Measurements from ENCODE around the gene HPCA.

The HPCA gene

DNA sequence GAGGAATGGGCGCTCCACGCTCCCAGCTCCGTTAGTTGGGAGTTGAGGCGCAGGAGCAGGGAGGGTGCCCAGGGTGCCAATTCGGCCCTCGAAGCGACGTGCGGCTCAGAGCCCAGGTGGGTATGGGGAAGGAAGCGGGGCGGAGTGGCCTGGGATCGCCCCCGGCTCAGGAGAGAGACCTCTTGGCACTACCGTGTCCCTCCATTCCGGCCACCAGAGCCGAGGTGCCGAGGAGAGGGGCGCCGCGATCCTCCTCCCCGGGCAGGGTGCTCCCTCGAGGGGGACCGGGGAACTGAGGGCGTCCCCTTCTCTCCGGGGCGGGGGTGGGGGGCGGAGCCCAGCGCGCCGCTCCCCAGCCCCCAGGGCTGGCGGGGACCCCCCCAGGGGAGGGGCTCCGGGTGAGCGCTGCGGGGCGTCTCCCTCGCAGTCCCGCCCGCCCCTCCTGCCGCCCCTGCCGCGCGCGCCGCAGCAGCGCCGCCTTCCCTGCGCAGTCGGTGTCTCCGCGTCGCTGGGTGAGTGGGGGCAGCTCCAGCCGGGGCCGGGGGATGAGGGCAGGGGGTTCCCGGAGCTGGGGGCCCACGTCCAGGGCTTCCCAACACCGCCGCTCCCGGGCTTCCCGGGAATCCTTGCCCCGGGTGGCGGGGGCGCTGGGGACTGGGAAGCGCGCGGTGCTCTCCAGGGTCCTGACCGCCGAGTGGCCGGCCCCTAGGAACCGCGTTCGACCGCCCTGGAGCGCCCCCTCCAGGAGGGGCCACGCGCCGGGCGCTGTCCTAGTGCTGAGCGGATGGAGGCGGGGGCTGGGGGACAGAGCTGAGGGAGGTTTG is at the start of gene HPCA:
TSS of gene HPCA (plus strand) at position 488 of the 824 bp plus-strand sequence. CDS start 2,408 bp downstream, outside the sequence.
- TF ChIP-seq, protein P1, sequence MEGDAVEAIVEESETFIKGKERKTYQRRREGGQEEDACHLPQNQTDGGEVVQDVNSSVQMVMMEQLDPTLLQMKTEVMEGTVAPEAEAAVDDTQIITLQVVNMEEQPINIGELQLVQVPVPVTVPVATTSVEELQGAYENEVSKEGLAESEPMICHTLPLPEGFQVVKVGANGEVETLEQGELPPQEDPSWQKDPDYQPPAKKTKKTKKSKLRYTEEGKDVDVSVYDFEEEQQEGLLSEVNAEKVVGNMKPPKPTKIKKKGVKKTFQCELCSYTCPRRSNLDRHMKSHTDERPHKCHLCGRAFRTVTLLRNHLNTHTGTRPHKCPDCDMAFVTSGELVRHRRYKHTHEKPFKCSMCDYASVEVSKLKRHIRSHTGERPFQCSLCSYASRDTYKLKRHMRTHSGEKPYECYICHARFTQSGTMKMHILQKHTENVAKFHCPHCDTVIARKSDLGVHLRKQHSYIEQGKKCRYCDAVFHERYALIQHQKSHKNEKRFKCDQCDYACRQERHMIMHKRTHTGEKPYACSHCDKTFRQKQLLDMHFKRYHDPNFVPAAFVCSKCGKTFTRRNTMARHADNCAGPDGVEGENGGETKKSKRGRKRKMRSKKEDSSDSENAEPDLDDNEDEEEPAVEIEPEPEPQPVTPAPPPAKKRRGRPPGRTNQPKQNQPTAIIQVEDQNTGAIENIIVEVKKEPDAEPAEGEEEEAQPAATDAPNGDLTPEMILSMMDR (IDR thresholded peaks at IDR 0.05; ENCODE audit: low read depth, low read length, missing control alignments) = peak; percentile 80
- H3K4me3 ChIP-seq (replicated peaks; ENCODE audit: low read depth, low read length) = no peak within 1 kb of the TSS
- no peak for DNase-seq (ENCODE audit: extremely low read depth, low read depth)

DNA sequence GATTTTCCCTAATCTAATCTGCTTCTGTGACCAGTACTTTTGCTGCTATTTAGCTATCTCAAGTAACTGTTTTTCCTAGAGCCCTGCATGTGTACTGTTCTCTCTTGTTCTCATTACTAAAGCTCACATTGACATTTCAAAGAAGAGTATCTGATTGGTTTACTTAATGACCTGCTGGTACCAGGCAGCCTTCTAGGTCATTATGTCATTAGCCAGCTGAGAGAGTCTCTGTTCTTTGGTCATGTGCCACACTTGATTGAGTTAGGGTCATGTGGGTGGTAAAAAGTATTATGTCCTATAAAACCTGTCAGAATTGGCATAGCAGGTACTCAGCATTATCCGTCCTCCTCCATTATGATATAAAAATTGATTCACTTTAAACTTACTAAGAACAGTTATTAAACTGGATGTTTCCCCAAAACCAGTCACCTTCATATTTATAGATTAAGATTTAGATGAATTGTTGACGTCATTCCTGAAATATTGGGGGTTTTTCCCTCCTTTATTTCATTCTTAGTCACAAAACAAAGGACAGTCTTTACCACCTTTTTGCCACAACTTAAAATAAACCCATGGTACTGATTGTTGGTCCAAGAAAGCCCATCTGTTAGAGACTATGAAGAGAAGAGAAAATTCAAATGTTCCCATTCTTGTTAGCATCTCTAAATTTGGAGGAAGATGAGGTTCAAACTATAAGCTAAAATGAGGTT is 37.8 kb upstream of the HPCA start:
- no peak overlapping the region for H3K4me3 ChIP-seq (replicated peaks; ENCODE audit: low read depth, low read length)
- TF ChIP-seq, protein P1 (IDR thresholded peaks at IDR 0.05; ENCODE audit: low read depth, low read length, missing control alignments) = no peak
- no peak for DNase-seq (ENCODE audit: extremely low read depth, low read depth)

DNA sequence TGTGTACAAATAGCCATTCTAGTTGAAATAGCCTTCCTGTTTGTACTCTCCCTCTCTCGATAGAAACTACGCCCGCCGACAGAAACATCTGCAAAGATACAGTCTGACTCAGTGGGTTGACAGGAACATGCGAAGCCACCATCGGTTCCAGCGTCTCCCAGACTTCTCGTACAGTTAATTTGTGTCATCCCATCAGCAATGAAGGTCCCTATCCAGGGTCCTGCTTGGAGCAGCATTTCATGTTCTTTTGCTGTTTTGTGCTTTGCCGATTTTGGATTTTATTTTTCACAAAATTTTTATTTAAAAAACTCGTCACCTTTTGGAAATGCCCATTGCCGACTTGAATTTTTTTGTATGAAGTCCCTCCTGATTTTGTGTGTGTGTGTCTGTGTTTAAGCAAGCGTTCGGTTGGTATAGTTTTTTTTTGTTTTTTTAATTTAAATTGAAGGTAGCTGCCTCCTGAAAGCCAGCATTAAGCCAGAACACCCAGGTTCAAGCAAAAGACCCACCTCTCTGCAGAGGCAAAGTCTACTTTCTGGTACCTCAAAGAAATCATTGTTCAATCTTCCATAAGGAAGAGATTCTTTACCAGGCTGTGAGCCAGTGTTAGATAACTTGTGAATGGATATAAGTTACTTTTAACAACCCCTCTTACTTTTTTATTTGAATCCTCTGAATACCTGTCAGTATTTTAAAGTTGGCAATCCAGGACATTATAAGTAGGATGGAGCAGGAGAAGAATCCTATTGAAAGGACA is 30.3 kb upstream of the HPCA start:
- TF ChIP-seq, protein P1 (IDR thresholded peaks at IDR 0.05; ENCODE audit: low read depth, low read length, missing control alignments) = no peak
- DNase-seq (ENCODE audit: extremely low read depth, low read depth) = no peak

DNA sequence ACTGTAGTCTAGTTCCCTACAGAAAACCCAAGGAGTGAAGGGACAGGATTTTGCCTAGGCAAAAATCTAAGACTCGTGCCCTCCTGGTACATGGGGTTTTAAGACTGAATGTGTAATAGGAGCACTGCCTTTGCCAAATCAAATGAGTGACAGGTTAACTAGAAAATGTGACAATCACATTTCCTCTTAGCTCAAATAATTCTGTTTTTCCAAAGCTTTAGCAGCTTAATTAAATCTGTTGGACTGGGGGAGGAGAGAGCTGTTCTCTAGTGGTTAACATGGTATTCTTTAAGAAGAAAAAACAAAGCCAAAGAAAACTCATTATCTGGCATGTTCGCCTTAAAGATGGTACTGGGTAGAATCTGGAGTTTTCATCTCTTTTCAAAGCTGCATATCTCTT is 28.2 kb upstream of the HPCA start:
- TF ChIP-seq, protein P1 (IDR thresholded peaks at IDR 0.05; ENCODE audit: low read depth, low read length, missing control alignments) = no peak
- DNase-seq (ENCODE audit: extremely low read depth, low read depth) = no peak
- no peak overlapping the region for H3K4me3 ChIP-seq (replicated peaks; ENCODE audit: low read depth, low read length)

More for the DNA sequence above, 30.3 kb upstream of the HPCA start:
- no peak overlapping the region for H3K4me3 ChIP-seq (replicated peaks; ENCODE audit: low read depth, low read length)

DNA sequence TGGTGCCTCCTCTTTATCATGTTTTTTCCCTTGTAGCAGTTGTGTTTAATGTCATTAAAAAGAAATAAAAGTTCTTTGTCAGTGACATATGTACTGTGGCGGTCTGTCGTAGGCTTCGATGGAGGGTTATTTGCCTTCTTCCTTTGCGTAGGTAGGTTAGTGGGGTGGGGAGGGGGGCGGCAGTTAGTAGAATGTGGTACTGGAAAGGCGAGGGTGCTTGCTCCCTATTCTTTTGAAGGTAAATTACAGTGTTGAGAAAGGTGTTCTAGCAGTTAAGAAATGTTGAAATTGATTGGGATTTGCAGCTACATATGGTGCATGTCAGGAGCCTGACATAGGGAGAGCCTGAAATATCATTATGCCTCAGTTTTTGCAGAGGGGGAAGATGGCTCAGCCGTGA is 27.5 kb upstream of the HPCA start:
- no peak for DNase-seq (ENCODE audit: extremely low read depth, low read depth)
- H3K4me3 ChIP-seq (replicated peaks; ENCODE audit: low read depth, low read length) = no peak overlapping the region
- TF ChIP-seq, protein P1 (IDR thresholded peaks at IDR 0.05; ENCODE audit: low read depth, low read length, missing control alignments) = no peak

DNA sequence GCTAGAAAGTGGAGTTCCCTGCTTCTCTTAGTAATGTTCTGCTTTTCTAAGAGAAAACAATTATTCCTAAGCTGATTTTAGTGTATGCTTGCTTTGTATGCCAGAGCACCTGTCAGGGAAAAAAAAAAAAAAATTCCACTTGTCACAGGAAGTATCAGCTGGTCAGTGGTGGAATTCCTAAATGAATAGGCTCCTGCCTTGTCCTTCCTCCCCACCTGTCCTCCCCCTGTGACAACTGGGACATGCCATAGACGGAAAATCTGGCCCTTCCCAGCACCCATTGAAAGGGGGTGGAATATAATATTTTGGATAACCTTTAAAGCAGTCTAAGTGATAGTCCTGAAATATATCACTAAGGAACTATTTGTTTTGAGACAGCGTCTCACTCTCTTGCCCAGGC is 26.4 kb upstream of the HPCA start:
- no peak overlapping the region for H3K4me3 ChIP-seq (replicated peaks; ENCODE audit: low read depth, low read length)
- TF ChIP-seq, protein P1 (IDR thresholded peaks at IDR 0.05; ENCODE audit: low read depth, low read length, missing control alignments) = no peak
- no peak for DNase-seq (ENCODE audit: extremely low read depth, low read depth)

Data from HFF-Myc (cell line).